Gastroesophageal sphincter (tissue), 4 donors: ENCODE measurements around the gene TAB2. TPM values are rescaled to one million over a fixed set of nuclear protein-coding genes. Genes with fewer than 3 reads are reported as not detected.
"Not testable (repeated sequence)": the region's sequence is repeated elsewhere in the genome, so short reads cannot be mapped to it uniquely, and the experiment has no call there.

Experiments
- ATAC-seq: fragments of 150-250 bp; one replicate; pipeline ENCODE4 v1.9.1; 2016; ENCODE audit warnings: mild to moderate bottlenecking, moderate library complexity
- H3K27ac ChIP-seq, 4 donors: fragments of 200-600 bp; sonication (generic) in 3 of 4; 1 replicate in 3 of 4; 2 replicates in 1 of 4; pipeline ENCODE4 v1.5.1; 2016 to 2019
- H3K27me3 ChIP-seq: fragments of 200-600 bp; sonication (generic); one replicate; pipeline ENCODE4 v1.5.1; 2019
- H3K36me3 ChIP-seq, 2 donors: fragments of 200-600 bp; sonication (generic); one replicate each; pipeline ENCODE4 v1.5.1; 2019; ENCODE audit warnings: control low read depth in 1 of 2
- H3K4me1 ChIP-seq, 3 donors: fragments of 200-600 bp; sonication (generic); 1 replicate in 2 of 3; 2 replicates in 1 of 3; pipeline ENCODE4 v1.5.1; 2016 to 2019; ENCODE audit warnings: control low read depth in 2 of 3
- H3K4me3 ChIP-seq, 2 donors: fragments of 200-600 bp; sonication (generic); one replicate each; pipeline ENCODE4 v1.5.1; 2019; ENCODE audit warnings: mild to moderate bottlenecking in 1 of 2, moderate library complexity in 1 of 2
- H3K9me3 ChIP-seq, 3 donors: fragments of 200-600 bp; sonication (generic); one replicate each; pipeline ENCODE4 v1.5.1; 2017 to 2019; ENCODE audit warnings: control low read depth in 2 of 3
- CTCF ChIP-seq, 4 experiments: fragments of 200-600 bp in 2 of 4; fragments of 450-650 bp in 2 of 4; sonication (generic) in 1 of 4; IDR thresholded peaks; one replicate each; pipeline ENCODE4 v1.5.1; 2017 to 2019; ENCODE audit warnings: antibody characterized with exemption in 4 of 4, mild to moderate bottlenecking in 2 of 4, moderate library complexity in 2 of 4
- EP300 ChIP-seq: sonication (generic); formaldehyde crosslinking; IDR thresholded peaks from one replicate; pipeline ENCODE4 v1.6.1; 2017; ENCODE audit warnings: antibody characterized with exemption, mild to moderate bottlenecking
- POLR2A ChIP-seq, 2 donors: fragments of 450-650 bp; IDR thresholded peaks; one replicate each; pipeline ENCODE4 v1.6.1; 2017; ENCODE audit warnings: antibody characterized with exemption in 2 of 2, mild to moderate bottlenecking in 2 of 2, moderate library complexity in 1 of 2
- POLR2AphosphoS5 ChIP-seq: sonication (generic); formaldehyde crosslinking; IDR thresholded peaks from one replicate; pipeline ENCODE4 v1.6.1; 2017; ENCODE audit warnings: antibody characterized with exemption
- WGBS, 2 donors: methylation state at CpG; one replicate each; pipeline ENCODE4 v1.1.5; 2018; ENCODE audit warnings: low coverage in 1 of 2; 5-methylcytosine and 5-hydroxymethylcytosine counted together
- small RNA-seq, 4 donors: library from RNA; depleted of rRNA; stranded (forward); fragments of <200 nt; gene quantifications; one replicate each; pipeline ENCODE3, GENCODE V24; 2016
- total RNA-seq, 4 donors: library from RNA; depleted of rRNA; stranded (reverse); fragments of >200 nt; gene quantifications; one replicate each; pipeline ENCODE4 v1.1.0, GENCODE V29; 2016

TAB2 gene
- total RNA-seq, 4 donors from 2014 or later: 69.5 to 111 (median 97.0) TPM

GRCh38 chr6:149457316-149457884 lies 139.9 kb downstream of the TAB2 start:
- Histone ChIP-seq H3K4me3 (no peak overlapping the region), H3K27ac (peak overlapping the region in 1 of 4 donors; percentile 8), H3K27me3 (no peaks in the 10 kb centered on the region), H3K36me3 (no peaks in the 10 kb centered on the region), H3K9me3 (no peaks in the 10 kb centered on the region), H3K4me1 (peaks cover 5 to 39% (median 20%) of the 10 kb centered on the region in 3 donors)
- TF ChIP-seq CTCF (IDR thresholded peaks at IDR 0.05) (no peak), POLR2A (IDR thresholded peaks at IDR 0.05) (no peak), POLR2AphosphoS5 (no peak), EP300 (no peak)
- ATAC-seq: no peak
- WGBS, 2 donors: 20 to 43% methylated on average over 5 to 6 of the region's 7 CpGs

DNA sequence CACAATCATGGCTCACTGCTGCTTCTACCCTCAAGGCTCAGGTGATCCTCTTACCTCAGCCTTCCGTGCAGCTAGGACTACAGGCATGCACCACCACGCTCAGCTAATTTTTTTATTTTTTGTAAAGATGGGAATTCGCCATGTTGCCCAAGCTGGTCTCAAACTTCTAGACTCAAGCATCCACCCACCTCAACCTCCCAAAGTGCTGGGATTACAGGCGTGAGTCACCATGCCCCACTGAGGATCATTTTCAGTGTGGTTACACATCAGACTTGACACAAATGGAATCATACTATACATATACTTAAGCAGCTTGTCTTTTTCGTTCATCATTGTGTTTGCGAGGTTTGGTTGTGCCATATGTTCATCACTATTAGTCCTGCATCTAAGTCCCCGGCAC lies 140.7 kb downstream of the TAB2 start:
- no peak for TF ChIP-seq POLR2A (IDR thresholded peaks at IDR 0.05)
- no peak for TF ChIP-seq CTCF (IDR thresholded peaks at IDR 0.05)
- no peak for TF ChIP-seq EP300
- TF ChIP-seq POLR2AphosphoS5: no peak
- Histone ChIP-seq H3K9me3 (no peaks in the 10 kb centered on the region), H3K4me3 (no peak overlapping the region), H3K27ac (no peak overlapping the region), H3K4me1 (peaks cover 5 to 33% (median 20%) of the 10 kb centered on the region in 3 donors), H3K36me3 (no peaks in the 10 kb centered on the region), H3K27me3 (no peaks in the 10 kb centered on the region)
- no peak for ATAC-seq
- 100% methylated on average over 5 to 6 of the region's 7 CpGs for WGBS, 2 donors

GRCh38 chr6:149458806-149459205 lies 141.3 kb downstream of the TAB2 start:
- Histone ChIP-seq H3K36me3 (no peaks in the 10 kb centered on the region), H3K4me1 (peaks cover 3 to 29% (median 16%) of the 10 kb centered on the region in 3 donors), H3K27ac (no peak overlapping the region), H3K9me3 (no peaks in the 10 kb centered on the region), H3K27me3 (no peaks in the 10 kb centered on the region), H3K4me3 (no peak overlapping the region)
- TF ChIP-seq CTCF (IDR thresholded peaks at IDR 0.05): no peak
- TF ChIP-seq POLR2A (IDR thresholded peaks at IDR 0.05): no peak
- TF ChIP-seq EP300: no peak
- no peak for TF ChIP-seq POLR2AphosphoS5
- ATAC-seq: no peak
- 75 to 100% methylated on average over 1 of the region's 1 CpG for WGBS, 2 donors

DNA sequence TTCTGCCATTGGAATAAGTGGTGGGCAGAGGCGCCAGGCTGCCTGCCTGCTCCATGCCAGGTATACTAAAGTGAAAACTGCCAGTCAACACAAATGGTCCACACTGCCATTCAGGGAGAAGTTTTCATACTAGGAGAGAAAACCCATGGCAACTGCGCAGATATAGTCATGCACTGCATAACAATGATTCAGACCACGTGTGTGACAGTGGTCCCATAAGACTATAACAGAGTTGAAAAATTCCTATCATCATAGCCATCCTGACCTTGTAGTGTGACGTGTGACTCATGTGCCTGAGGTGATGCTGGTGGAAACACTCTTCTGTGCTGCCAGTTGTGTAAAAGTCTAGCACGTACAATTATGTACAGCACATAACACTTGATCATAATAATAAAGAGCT lies 142.2 kb downstream of the TAB2 start:
- no peak overlapping the region for H3K4me3 ChIP-seq
- H3K36me3 ChIP-seq: no peaks in the 10 kb centered on the region
- no peaks in the 10 kb centered on the region for H3K27me3 ChIP-seq
- H3K9me3 ChIP-seq: no peaks in the 10 kb centered on the region
- TF ChIP-seq POLR2A (IDR thresholded peaks at IDR 0.05) (no peak), POLR2AphosphoS5 (no peak), EP300 (no peak), CTCF (IDR thresholded peaks at IDR 0.05) (no peak)
- no peak overlapping the region for H3K27ac ChIP-seq
- ATAC-seq: no peak
- 58 to 70% methylated on average over 2 of the region's 5 CpGs for WGBS, 2 donors
- peaks cover 0 to 29% (median 8%) of the 10 kb centered on the region in 3 donors for H3K4me1 ChIP-seq

- 69 to 78% methylated on average over 2 of the region's 3 CpGs for WGBS, 2 donors
Measured at GRCh38 chr6:149460249-149460648, 142.7 kb downstream of the TAB2 start.

More at GRCh38 chr6:149460249-149460648, 142.7 kb downstream of the TAB2 start:
- H3K4me1 ChIP-seq: peaks cover 0 to 25% (median 3%) of the 10 kb centered on the region in 3 donors
- H3K27ac ChIP-seq, H3K36me3 ChIP-seq, H3K4me3 ChIP-seq, ATAC-seq, H3K27me3 ChIP-seq, H3K9me3 ChIP-seq: not testable (repeated sequence)

Small RNAs within 50 kb of the gene (small RNA-seq; reads per million reads assigned to genes)
- 0 reads per million in 4 donors for gene RN7SL234P

Other genes with a start within 250 kb of the TAB2 start
- gene SUMO4, start 82.5 kb downstream of the TAB2 start, total RNA-seq: 1 to 10 TPM in 3 of 4 donors, not detected in 1; 1.9 to 2.4 (median 2.0) TPM
- gene ZC3H12D, start 167.3 kb downstream of the TAB2 start, total RNA-seq: 1 to 10 TPM in 2 of 4 donors, under 1 TPM in 2; 0.78 to 1.9 (median 1.1) TPM
- gene PPIL4, start 228.3 kb downstream of the TAB2 start, total RNA-seq: 10 to 100 TPM; 23.5 to 47.2 (median 39.3) TPM
- 10 to 100 TPM; 53.0 to 80.8 (median 62.4) TPM for gene GINM1, start 248.7 kb downstream of the TAB2 start, total RNA-seq